ENCODE data around the gene RBM33.

Gene RBM33

DNA sequence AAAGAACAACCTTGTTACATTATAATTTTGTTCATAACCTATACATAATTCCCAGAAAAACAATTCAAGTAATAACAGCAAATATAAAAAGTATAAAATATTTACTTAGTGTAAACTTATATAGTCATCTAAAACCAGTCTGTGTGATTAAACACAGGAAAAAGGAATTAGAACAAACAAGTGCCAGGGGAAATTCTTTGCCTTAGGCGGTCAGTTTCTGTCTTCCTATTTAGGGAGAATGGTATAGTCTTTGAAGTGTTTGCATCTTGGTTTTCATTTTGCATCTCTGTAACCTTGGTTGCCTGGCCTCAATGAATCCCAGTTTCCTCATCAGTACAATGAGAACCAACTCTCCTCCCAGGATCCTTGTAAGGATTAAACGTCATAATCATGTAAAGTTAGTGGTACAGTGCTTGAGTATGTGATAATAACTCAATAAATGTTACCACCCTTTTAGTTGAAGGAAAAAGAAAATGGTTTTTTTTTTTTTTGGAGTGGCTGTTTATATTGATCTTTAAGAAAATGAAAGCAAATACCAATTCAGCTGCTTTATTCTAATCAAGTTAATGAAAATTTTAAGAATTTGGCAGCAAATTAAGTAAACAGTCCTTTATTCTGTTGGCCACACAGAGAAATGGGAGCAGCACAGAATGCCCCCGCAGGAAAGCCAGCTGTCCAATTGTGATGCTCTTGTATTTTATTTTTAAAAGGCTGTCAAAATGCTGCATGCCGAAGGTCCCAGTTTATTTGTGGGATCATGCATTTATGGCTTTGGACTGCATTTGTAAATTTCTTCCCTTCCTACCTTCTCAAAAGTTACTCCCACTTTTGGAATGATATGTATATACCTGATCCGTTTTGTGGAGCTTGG is 106.0 kb downstream of the RBM33 start:
- no peak overlapping the region for H3K27ac ChIP-seq
- TF ChIP-seq ZFX (IDR thresholded peaks at IDR 0.05): no peak
- TF ChIP-seq, protein P1, sequence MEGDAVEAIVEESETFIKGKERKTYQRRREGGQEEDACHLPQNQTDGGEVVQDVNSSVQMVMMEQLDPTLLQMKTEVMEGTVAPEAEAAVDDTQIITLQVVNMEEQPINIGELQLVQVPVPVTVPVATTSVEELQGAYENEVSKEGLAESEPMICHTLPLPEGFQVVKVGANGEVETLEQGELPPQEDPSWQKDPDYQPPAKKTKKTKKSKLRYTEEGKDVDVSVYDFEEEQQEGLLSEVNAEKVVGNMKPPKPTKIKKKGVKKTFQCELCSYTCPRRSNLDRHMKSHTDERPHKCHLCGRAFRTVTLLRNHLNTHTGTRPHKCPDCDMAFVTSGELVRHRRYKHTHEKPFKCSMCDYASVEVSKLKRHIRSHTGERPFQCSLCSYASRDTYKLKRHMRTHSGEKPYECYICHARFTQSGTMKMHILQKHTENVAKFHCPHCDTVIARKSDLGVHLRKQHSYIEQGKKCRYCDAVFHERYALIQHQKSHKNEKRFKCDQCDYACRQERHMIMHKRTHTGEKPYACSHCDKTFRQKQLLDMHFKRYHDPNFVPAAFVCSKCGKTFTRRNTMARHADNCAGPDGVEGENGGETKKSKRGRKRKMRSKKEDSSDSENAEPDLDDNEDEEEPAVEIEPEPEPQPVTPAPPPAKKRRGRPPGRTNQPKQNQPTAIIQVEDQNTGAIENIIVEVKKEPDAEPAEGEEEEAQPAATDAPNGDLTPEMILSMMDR (conservative IDR thresholded peaks at IDR 0.05): no peak

DNA sequence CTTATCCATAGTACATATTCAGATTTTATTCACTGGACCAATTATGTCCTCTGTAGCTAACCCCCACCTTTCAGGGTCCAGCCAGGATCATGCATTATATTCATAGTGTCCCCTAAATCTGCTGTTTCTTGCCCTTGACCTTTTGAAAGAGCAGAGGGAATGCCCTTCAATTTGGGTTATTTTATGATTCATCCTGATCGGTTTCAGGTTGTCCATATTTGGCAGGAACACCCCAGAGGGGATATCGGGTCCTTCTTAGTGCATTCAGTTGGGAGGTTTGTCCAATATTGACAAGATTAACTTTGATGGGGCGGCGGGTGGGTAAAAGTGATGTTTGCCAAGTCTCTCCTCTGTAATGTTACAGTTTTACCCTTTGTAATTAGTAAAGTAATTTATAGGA is 106.9 kb downstream of the RBM33 start:
- H3K27ac ChIP-seq: no peak overlapping the region

DNA sequence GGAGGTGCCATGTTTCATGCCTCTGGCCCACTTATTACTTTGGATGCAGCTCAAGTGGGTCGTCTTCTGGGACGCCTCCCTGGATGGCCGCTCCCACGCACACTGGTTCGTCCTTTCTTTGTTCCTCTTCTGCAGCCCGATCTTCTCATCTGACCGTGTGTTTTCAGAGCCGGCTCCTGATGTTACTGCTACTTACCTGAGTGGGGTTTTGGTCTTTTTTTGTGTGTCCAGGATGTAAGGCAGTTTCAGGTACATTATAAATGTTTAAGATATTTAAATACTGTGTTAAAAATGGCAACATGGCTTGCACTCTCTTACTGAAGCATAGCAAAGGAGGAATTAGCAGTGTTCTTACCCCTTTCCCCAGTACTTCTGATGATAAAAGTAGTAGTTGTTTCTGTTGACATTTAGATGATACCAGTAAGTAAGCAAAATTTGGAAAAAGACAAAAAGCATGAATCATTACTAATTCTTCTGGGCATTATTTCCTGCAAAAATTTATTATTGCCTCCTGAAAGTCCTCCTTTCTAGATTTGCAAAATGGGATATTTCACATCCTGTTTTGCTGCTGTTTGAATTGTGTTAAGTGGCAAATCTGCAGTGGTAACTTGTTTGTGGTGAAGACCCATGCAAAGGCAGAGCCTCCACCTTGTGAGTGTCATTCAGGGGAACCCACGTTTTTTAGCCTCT is 108.4 kb downstream of the RBM33 start:
- no peak for TF ChIP-seq ZFX (IDR thresholded peaks at IDR 0.05)
- TF ChIP-seq, protein P1 (conservative IDR thresholded peaks at IDR 0.05): no peak

More for the DNA sequence above, 106.9 kb downstream of the RBM33 start:
- TF ChIP-seq ZFX (IDR thresholded peaks at IDR 0.05): no peak
- TF ChIP-seq, protein P1 (conservative IDR thresholded peaks at IDR 0.05): no peak

DNA sequence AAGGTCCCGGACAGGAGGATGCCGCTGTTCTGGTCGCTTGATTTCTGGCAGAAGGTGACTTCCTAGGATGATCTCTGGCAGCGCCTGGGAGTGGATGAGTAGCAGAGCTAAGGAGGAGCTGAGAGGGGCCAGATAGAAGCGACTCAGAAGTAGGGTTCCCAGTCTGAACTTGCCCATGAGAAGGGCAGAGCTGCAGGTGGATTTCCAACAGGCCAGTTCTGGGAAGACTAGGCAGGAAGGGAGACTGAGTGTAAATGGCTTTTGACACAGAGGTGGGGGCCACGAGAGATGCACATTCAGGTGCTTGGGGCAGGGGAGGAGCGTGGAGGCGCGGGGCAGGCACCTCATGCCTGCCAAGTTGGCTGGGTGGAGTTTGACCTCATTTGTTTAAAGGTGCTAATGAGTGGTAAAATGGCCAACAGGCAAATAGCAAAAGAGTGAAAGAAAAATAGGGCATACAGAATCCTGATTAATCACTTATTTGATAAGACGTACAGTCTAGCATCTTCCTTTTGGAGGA is 109.0 kb downstream of the RBM33 start:
- TF ChIP-seq ZFX (IDR thresholded peaks at IDR 0.05): no peak
- TF ChIP-seq, protein P1 (conservative IDR thresholded peaks at IDR 0.05): no peak
- H3K27ac ChIP-seq: no peak overlapping the region

More for the DNA sequence above, 108.4 kb downstream of the RBM33 start:
- H3K27ac ChIP-seq: no peak overlapping the region

DNA sequence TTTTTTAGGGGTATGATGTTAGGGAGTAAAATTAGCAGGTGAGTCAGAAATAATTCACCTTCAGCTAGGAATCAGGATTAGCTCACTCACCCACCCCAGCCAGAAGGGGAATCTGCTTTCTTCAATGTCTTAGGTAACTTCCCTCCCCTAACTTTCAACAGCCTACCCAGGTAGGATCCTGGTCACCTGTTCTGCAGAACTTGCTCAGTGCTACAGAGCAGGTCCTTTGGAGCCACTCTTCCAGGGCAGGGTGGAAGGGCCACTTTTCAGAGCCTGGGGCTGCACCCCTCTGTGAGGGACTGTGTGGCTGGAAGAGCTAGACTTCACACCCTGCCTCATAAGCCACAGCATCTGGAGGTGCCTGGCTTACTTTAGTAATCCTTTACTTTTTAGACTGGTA is 109.7 kb downstream of the RBM33 start:
- no peak overlapping the region for H3K27ac ChIP-seq
- TF ChIP-seq, protein P1 (conservative IDR thresholded peaks at IDR 0.05): no peak
- no peak for TF ChIP-seq ZFX (IDR thresholded peaks at IDR 0.05)

DNA sequence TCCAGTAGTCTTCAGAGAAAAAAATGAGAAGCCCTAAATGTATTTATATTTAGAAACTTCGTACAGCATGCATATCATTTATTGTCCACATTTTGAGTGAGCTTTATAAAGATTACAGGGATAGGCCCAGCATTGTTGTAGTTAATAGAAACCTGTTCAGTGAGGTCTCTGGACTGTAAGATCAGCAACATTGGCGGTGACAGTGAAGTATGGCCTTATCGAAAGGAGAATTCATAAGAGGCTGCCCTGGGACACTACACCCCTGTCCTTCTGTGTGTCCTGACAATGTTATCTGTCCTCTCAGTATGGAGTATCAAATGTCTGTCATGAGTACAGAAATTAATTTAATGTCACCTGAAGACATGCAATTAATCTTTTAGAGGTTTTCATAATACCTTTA is 110.6 kb downstream of the RBM33 start:
- TF ChIP-seq, protein P1 (conservative IDR thresholded peaks at IDR 0.05): no peak
- no peak for TF ChIP-seq ZFX (IDR thresholded peaks at IDR 0.05)
- no peak overlapping the region for H3K27ac ChIP-seq

DNA sequence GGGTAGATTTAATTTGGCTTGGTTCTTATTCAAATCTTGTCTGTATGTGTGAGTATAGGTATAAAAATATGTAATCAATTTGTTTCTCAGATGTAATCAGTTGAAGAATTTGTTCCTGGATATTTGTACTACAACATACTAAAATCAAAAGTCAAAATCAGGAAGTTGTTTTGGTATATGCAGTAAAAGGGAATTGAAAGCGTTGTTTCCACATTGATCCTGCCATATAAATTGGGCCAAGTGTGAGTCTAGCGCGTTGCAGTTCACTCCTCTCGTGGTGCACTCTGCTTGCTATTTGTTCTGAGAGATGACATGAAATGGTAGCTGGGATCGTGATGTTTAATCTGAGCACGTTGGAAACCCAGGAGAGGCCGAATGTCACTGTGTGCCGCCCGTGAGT is 111.9 kb downstream of the RBM33 start:
- TF ChIP-seq, protein P1 (conservative IDR thresholded peaks at IDR 0.05): no peak
- no peak for TF ChIP-seq ZFX (IDR thresholded peaks at IDR 0.05)
- H3K27ac ChIP-seq: no peak overlapping the region

All from C4-2B (cell line).